GM12878 (cell line): ENCODE data around the gene CHRM1. TPM values are rescaled to one million over a fixed set of nuclear protein-coding genes. Genes with fewer than 3 reads are reported as not detected.

ENCODE experiments used
- ATAC-seq: fragments of 200-7000 bp; cut with Tn5 transposase; 3 replicates; pipeline ENCODE4 v1.9.1; 2020; ENCODE audit warnings: mild to moderate bottlenecking, moderate library complexity
- BruUV-seq: library from RNA; stranded (reverse); fragments of 400-500 nt; replicated peaks from 2 replicates; lab custom pipeline; 2021; lab: Mats Ljungman, UMichigan
- CTCF ChIA-PET: fragments of 300-600 bp; sonication (Branson Sonifier 250); formaldehyde crosslinking; extraction: SDS; loops from one replicate; lab custom pipeline; 2021; ENCODE audit warnings: inconsistent platforms; lab: Yijun Ruan, JAX
- POLR2A ChIA-PET: fragments of 350-600 bp; formaldehyde crosslinking; extraction: SDS; loops from one replicate; lab custom pipeline; 2021; ENCODE audit warnings: inconsistent platforms; lab: Charles Lee
- RAD21 ChIA-PET: fragments of 300-600 bp; sonication (Branson Sonifier 250); formaldehyde crosslinking; loops from one replicate; lab custom pipeline; 2023; ENCODE audit warnings: antibody characterized with exemption; ENCODE audit not compliant: unreplicated experiment; lab: Charles Lee
- SMC1A ChIA-PET: fragments of 300-600 bp; sonication (Branson Sonifier 250); formaldehyde crosslinking; loops from one replicate; lab custom pipeline; 2023; ENCODE audit not compliant: unreplicated experiment, uncharacterized antibody; lab: Charles Lee
- DNase-seq: peaks from one replicate; pipeline ENCODE4 v3.0.0-alpha.2; 2011; ENCODE audit warnings: low read depth, low spot score
- FAIRE-seq: peaks from 3 replicates; lab custom pipeline; 2011; peaks lifted over from hg19 to GRCh38; lab: Jason Lieb, UNC
- H2AFZ ChIP-seq: 2 replicates; pipeline ENCODE4 v1.6.0; 2011; ENCODE audit warnings: low read depth, low read length, control low read depth; ENCODE audit not compliant: control insufficient read depth
- H3K27ac ChIP-seq: 2 replicates; pipeline ENCODE4 v1.5.1; 2011; ENCODE audit warnings: control low read depth; ENCODE audit not compliant: control insufficient read depth, insufficient read depth
- H3K27me3 ChIP-seq, 2 experiments: replicated peaks in 1 of 2; 2 replicates each; pipeline versions ENCODE4 v1.6.0 to v1.6.1; 2011; ENCODE audit warnings: low read length in 1 of 2; ENCODE audit not compliant: control insufficient read depth in 2 of 2, insufficient read depth in 2 of 2
- H3K36me3 ChIP-seq, 2 experiments: 2 replicates each; pipeline ENCODE4 v1.5.1; 2011; ENCODE audit warnings: low read length in 1 of 2; ENCODE audit not compliant: control insufficient read depth in 2 of 2, insufficient read depth in 2 of 2
- H3K4me1 ChIP-seq: 2 replicates; pipeline ENCODE4 v1.6.1; 2011; ENCODE audit warnings: mild to moderate bottlenecking, low read length, moderate library complexity, mixed read lengths; ENCODE audit not compliant: control insufficient read depth, insufficient read depth
- H3K4me2 ChIP-seq: 2 replicates; pipeline ENCODE4 v1.6.0; 2011; ENCODE audit warnings: control low read depth; ENCODE audit not compliant: control insufficient read depth, insufficient read depth
- H3K4me3 ChIP-seq: fragments of 200-600 bp; sonication (generic); 2 replicates; pipeline ENCODE4 v1.5.1; 2016
- H3K79me2 ChIP-seq: 2 replicates; pipeline ENCODE4 v1.6.0; 2011; ENCODE audit warnings: low read length; ENCODE audit not compliant: control insufficient read depth, insufficient read depth
- H3K9ac ChIP-seq: 2 replicates; pipeline ENCODE4 v1.8.0; 2011; ENCODE audit warnings: low read length, control low read depth, mixed read lengths; ENCODE audit not compliant: control insufficient read depth, insufficient read depth
- H3K9me3 ChIP-seq: replicated peaks from 3 replicates; pipeline ENCODE4 v1.5.1; 2011; ENCODE audit warnings: mild to moderate bottlenecking, low read length; ENCODE audit not compliant: control insufficient read depth, insufficient read depth
- H4K20me1 ChIP-seq: 2 replicates; pipeline ENCODE4 v1.6.0; 2011; ENCODE audit not compliant: control insufficient read depth, insufficient read depth
- ASH2L ChIP-seq: fragments of 300-600, 200-600 bp; sonication (generic); IDR thresholded peaks from 2 replicates; pipeline ENCODE4 v1.6.1; 2017; ENCODE audit warnings: low read depth, mild to moderate bottlenecking, borderline replicate concordance
- ATF7 ChIP-seq: fragments of 450-650 bp; IDR thresholded peaks from 2 replicates; pipeline ENCODE4 v1.6.1; 2016; ENCODE audit warnings: low read depth, mild to moderate bottlenecking
- BCLAF1 ChIP-seq: fragments of 450-650 bp; IDR thresholded peaks from 2 replicates; pipeline ENCODE4 v1.6.1; 2017; ENCODE audit warnings: antibody characterized with exemption, mild to moderate bottlenecking, moderate library complexity
- CEBPB ChIP-seq, 2 experiments: fragments of 150-350 bp in 1 of 2; IDR thresholded peaks; 2 replicates each; pipeline ENCODE4 v1.6.1; 2012 to 2014; ENCODE audit warnings: low read depth in 2 of 2, low read length in 2 of 2, borderline replicate concordance in 1 of 2, inconsistent platforms in 1 of 2
- CREB1 ChIP-seq: IDR thresholded peaks from 2 replicates; pipeline ENCODE4 v1.6.1; 2012; ENCODE audit warnings: low read depth, mild to moderate bottlenecking, inconsistent platforms
- CREM ChIP-seq: IDR thresholded peaks from 2 replicates; pipeline ENCODE4 v1.6.1; 2014; ENCODE audit warnings: antibody characterized with exemption, low read depth
- JUNB ChIP-seq: IDR thresholded peaks from 2 replicates; pipeline ENCODE4 v1.6.1; 2016; ENCODE audit warnings: antibody characterized with exemption, mild to moderate bottlenecking
- MAX ChIP-seq: IDR thresholded peaks from 2 replicates; pipeline ENCODE4 v1.6.1; 2012; ENCODE audit warnings: low read depth, low read length, improper control_type of control experiment
- NR2F1 ChIP-seq: fragments of 450-650 bp; conservative IDR thresholded peaks from 2 replicates; pipeline ENCODE4 v1.6.1; 2017; ENCODE audit warnings: mild to moderate bottlenecking
- POU2F2 ChIP-seq: IDR thresholded peaks from 3 replicates; pipeline ENCODE4 v1.6.1; 2011; ENCODE audit warnings: low read depth, mild to moderate bottlenecking, low read length, borderline replicate concordance
- RUNX3 ChIP-seq: IDR thresholded peaks from 2 replicates; pipeline ENCODE4 v1.6.1; 2012; ENCODE audit warnings: low read length, inconsistent platforms
- SMAD5 ChIP-seq: IDR thresholded peaks from 2 replicates; pipeline ENCODE4 v1.6.1; 2016; ENCODE audit warnings: antibody characterized with exemption, low read depth
- SP1 ChIP-seq: IDR thresholded peaks from one replicate; pipeline ENCODE4 v1.6.1; 2011; ENCODE audit warnings: low read depth, low read length
- STAT1 ChIP-seq: fragments of 450-650 bp; conservative IDR thresholded peaks from 2 replicates; pipeline ENCODE4 v1.6.1; 2014; ENCODE audit warnings: antibody characterized with exemption, mild to moderate bottlenecking
- TCF3 ChIP-seq: IDR thresholded peaks from 2 replicates; pipeline ENCODE4 v1.6.1; 2012; ENCODE audit warnings: low read depth, mild to moderate bottlenecking, low read length, borderline replicate concordance; ENCODE audit not compliant: insufficient read depth
- WGBS: methylation state at CpG from one replicate; pipeline ENCODE4 v1.1.6; 2016; ENCODE audit warnings: low lambda C conversion rate; ENCODE audit not compliant: insufficient replicate concordance, insufficient coverage; ENCODE audit errors: missing lambda C conversion rate; 5-methylcytosine and 5-hydroxymethylcytosine counted together
- in situ Hi-C: fragments of 300-500 bp; cut with MboI; formaldehyde crosslinking; loops from 9 replicates; pipeline ENCODE4 v1.14.3; 2018; ENCODE audit warnings: mixed read lengths
- intact Hi-C: fragments of 100-400 bp; cut with micrococcal nuclease; formaldehyde crosslinking; loops from one replicate; pipeline ENCODE4 v1.14.2; 2022; ENCODE audit not compliant: unreplicated experiment
- polyA plus RNA-seq, 11 experiments: library from polyadenylated mRNA; depleted of rRNA in 4 of 11; unstranded in 6 of 11; stranded (reverse) in 5 of 11; fragments of >200 nt; fragmentation: Nextera tagmentation in 4 of 11; fragmentation: Illumina TruSeq in 1 of 11; extraction: Ambion mirVana in 4 of 11; extraction: Trizol in 1 of 11; gene quantifications; 1 replicate in 1 of 11; 2 replicates in 10 of 11; pipeline versions ENCODE4 v1.2.1 to v1.2.3, GENCODE V29; 2011 to 2016; ENCODE audit warnings: inconsistent platforms in 2 of 11, missing spikeins in 2 of 11, low read depth in 1 of 11
- total RNA-seq, 4 experiments: library from RNA; depleted of rRNA in 3 of 4; stranded (reverse); fragments of >200 nt in 3 of 4; fragmentation: Illumina TruSeq in 1 of 4; extraction: Trizol in 1 of 4; gene quantifications; 2 replicates each; pipeline versions ENCODE4 v1.2.1 to v1.2.3, GENCODE V29; 2013 to 2021

CHRM1 gene
- total and polyA plus RNA-seq, 10 of the 15 experiments (the other 5 are each of a cell fraction or from before 2014, with no cell fraction given): not detected

- TF ChIP-seq CEBPB (IDR thresholded peaks at IDR 0.05; ENCODE audit: borderline replicate concordance in 1 of 2, low read depth in 2 of 2, low read length in 2 of 2) (peak in 1 of 2 experiments; percentile 53; a peak in 1 of 4 replicates), POU2F2 (peak; percentile 26; the same call in 1 of the 3 replicates), ATF7 (peak; percentile 69)
These were observed 39.4 kb downstream of the CHRM1 start (continued) for GRCh38 chr11:62881579-62882430.

GRCh38 chr11:62880803-62881578 is 40.2 kb downstream of the CHRM1 start, which contains the start of gene SLC3A2:
Gene SLC3A2 (plus strand): TSS chr11:62880896. CDS start chr11:62881024, 128 bp downstream.
- H3K79me2 ChIP-seq: peaks cover 49% of the 10 kb centered on the region
- H3K9ac ChIP-seq: peak within 1 kb of the TSS; percentile 96
- SMC1A ChIA-PET: interaction anchor here (1.0 to 2.0 kb wide), 8 partner anchors 19 to 200 kb away, joined by 3 to 9 read pairs (median 4); partner anchors contain the start of genes HNRNPUL2, TMEM179B and TTC9C
- H2AFZ ChIP-seq: peak within 1 kb of the TSS; percentile 78
- WGBS: 1% methylated on average over 62 of the region's 69 CpGs
- FAIRE-seq (peak; percentile 81), ATAC-seq (peak; percentile 92), DNase-seq (peak; percentile 47)
- peaks cover 20 to 25% of the 10 kb centered on the region in 2 experiments for H3K36me3 ChIP-seq
- H3K9me3 ChIP-seq: no peaks in the 10 kb centered on the region
- intact Hi-C loops (loop anchor here (2.0 to 5.0 kb wide), 2 partner anchors 40 to 94 kb away; partner anchors contain the start of gene TMEM179B), in situ Hi-C loops (no loop called here)
- POLR2A ChIA-PET: interaction anchor here (0.6 to 4.4 kb wide), 12 partner anchors 20 to 209 kb away, joined by 3 to 41 read pairs (median 6); partner anchors contain the start of genes HNRNPUL2, LBHD1, TMEM179B and UQCC3
- H4K20me1 ChIP-seq: no peaks in the 10 kb centered on the region
- peaks cover 15% of the 10 kb centered on the region for H3K4me1 ChIP-seq
- RAD21 ChIA-PET: interaction anchor here (0.7 to 2.8 kb wide), 15 partner anchors 15 to 289 kb away, joined by 3 to 18 read pairs (median 3); partner anchors contain the start of genes C11orf98, CSKMT, STX5 and TMEM179B
- peak within 1 kb of the TSS; percentile 98 for H3K4me2 ChIP-seq
- CTCF ChIA-PET: interaction anchor here (0.5 to 5.7 kb wide), 16 partner anchors 11 to 289 kb away, joined by 3 to 38 read pairs (median 3); partner anchors contain the start of genes TMEM179B, TMEM223 and TUT1
- TSS peak; percentile 95 for BruUV-seq
- no peaks in the 10 kb centered on the region for H3K27me3 ChIP-seq
- peak within 1 kb of the TSS; percentile 91 for H3K4me3 ChIP-seq
- H3K27ac ChIP-seq: peak within 1 kb of the TSS; percentile 95
- TF ChIP-seq ASH2L (0 out of 2 replicates have a peak, but pooled peaks have one; percentile 27), BCLAF1 (no peak), SP1 (peak; percentile 84), TCF3 (0 out of 2 replicates have a peak, but pooled peaks have one; percentile 54), CREB1 (peak; percentile 39; the same call in 1 of the 2 replicates), JUNB (no peak), RUNX3 (peak; percentile 70), MAX (peak; percentile 63), CREM (peak; percentile 8; the same call in 1 of the 2 replicates), NR2F1 (peak; percentile 60), STAT1 (0 out of 2 replicates have a peak, but pooled peaks have one; percentile 58), SMAD5 (peak; percentile 68)
